T-helper 1 cell (primary cell): Measurements from ENCODE around the gene BACE1.

Source experiments
- DNase-seq, 5 donors: peaks; one replicate each; pipeline ENCODE4 v3.0.0-alpha.2; 2012 to 2020

BACE1 gene

GRCh38 chr11:117305145-117305544 lies 10.9 kb downstream of the BACE1 start:
- no peak for DNase-seq

GRCh38 chr11:117303646-117304315 lies 12.3 kb downstream of the BACE1 start:
- no peak for DNase-seq

GRCh38 chr11:117303101-117303500 lies 13.0 kb downstream of the BACE1 start:
- DNase-seq: no peak

- no peak for DNase-seq
These were observed 13.8 kb downstream of the BACE1 start for GRCh38 chr11:117302228-117302627.

GRCh38 chr11:117300773-117301172 lies 15.3 kb downstream of the BACE1 start:
- no peak for DNase-seq

GRCh38 chr11:117300283-117300663 lies 15.8 kb downstream of the BACE1 start:
- DNase-seq: no peak

GRCh38 chr11:117299351-117300282 lies 16.4 kb downstream of the BACE1 start:
- no peak for DNase-seq

GRCh38 chr11:117298195-117298594 lies 17.9 kb downstream of the BACE1 start:
- no peak for DNase-seq

GRCh38 chr11:117296881-117297280 lies 19.2 kb downstream of the BACE1 start:
- DNase-seq: no peak

GRCh38 chr11:117295438-117296137 lies 20.5 kb downstream of the BACE1 start:
- DNase-seq: no peak

- no peak for DNase-seq
These were observed 23.4 kb downstream of the BACE1 start for GRCh38 chr11:117292616-117293015.

- no peak for DNase-seq
These were observed 25.2 kb downstream of the BACE1 start, which contains the start of gene BACE1-AS for GRCh38 chr11:117290809-117291396. Gene BACE1-AS (plus strand): TSS chr11:117291346.

GRCh38 chr11:117289795-117290194 lies 26.3 kb downstream of the BACE1 start:
- no peak for DNase-seq

GRCh38 chr11:117287668-117288067 lies 28.4 kb downstream of the BACE1 start:
- no peak for DNase-seq

- no peak for DNase-seq
These were observed 29.5 kb downstream of the BACE1 start for GRCh38 chr11:117286588-117286987.

- DNase-seq: no peak
These were observed 32.0 kb downstream of the BACE1 start for GRCh38 chr11:117284053-117284452.

- DNase-seq: no peak
These were observed 33.1 kb downstream of the BACE1 start for GRCh38 chr11:117282956-117283355.

GRCh38 chr11:117281869-117282268 lies 34.2 kb downstream of the BACE1 start:
- no peak for DNase-seq

GRCh38 chr11:117281159-117281558 lies 34.9 kb downstream of the BACE1 start:
- no peak for DNase-seq

GRCh38 chr11:117279711-117280376 lies 36.2 kb downstream of the BACE1 start:
- DNase-seq: peak in 1 of 5 donors; percentile 66

GRCh38 chr11:117278347-117278746 lies 37.7 kb downstream of the BACE1 start:
- no peak for DNase-seq

GRCh38 chr11:117273550-117274289 lies 42.3 kb downstream of the BACE1 start:
- DNase-seq: no peak
